ENCODE results near the gene IGHMBP2. TPM values are rescaled to one million over a fixed set of nuclear protein-coding genes. Genes with fewer than 3 reads are reported as not detected.

Gene IGHMBP2
- total RNA-seq, 4 donors from 2014 or later, result 30.2 to 59.5 (median 49.2) TPM

GRCh38 chr11:68859123-68859522, 44.6 kb upstream of the IGHMBP2 start:
- peaks cover 6 to 32% (median 10%) of the 10 kb centered on the region in 4 donors for H3K4me1 ChIP-seq

DNA sequence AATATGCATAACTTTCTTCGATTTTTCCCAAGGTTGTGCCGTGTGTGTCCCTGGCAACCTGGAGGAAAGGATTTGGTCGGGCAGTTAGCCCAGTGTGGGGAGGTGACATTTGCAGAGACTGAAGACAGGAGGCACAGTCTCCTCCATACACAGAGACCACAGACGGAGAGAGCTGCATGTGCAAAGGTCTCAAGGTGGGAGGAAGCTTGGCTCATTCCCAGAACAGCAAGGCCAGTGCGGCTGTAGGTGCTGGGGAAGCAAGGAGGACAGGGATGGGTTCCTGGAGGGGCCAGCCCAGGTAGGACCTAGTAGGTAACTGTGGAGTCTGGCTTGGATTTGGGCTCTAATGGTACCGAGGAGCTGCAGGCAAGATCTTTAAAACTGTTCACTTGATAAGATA, 41.3 kb upstream of the IGHMBP2 start:
- Histone ChIP-seq H3K27ac (no peak overlapping the region), H3K4me1 (peaks cover 0 to 7% (median 0%) of the 10 kb centered on the region in 4 donors), H3K27me3 (no peaks in the 10 kb centered on the region), H3K4me3 (no peak overlapping the region), H3K36me3 (no peaks in the 10 kb centered on the region), H3K9me3 (peaks cover 0 to 9% (median 0%) of the 10 kb centered on the region in 4 donors)
- TF ChIP-seq POLR2A (IDR thresholded peaks at IDR 0.05), result no peak
- TF ChIP-seq, protein P1, sequence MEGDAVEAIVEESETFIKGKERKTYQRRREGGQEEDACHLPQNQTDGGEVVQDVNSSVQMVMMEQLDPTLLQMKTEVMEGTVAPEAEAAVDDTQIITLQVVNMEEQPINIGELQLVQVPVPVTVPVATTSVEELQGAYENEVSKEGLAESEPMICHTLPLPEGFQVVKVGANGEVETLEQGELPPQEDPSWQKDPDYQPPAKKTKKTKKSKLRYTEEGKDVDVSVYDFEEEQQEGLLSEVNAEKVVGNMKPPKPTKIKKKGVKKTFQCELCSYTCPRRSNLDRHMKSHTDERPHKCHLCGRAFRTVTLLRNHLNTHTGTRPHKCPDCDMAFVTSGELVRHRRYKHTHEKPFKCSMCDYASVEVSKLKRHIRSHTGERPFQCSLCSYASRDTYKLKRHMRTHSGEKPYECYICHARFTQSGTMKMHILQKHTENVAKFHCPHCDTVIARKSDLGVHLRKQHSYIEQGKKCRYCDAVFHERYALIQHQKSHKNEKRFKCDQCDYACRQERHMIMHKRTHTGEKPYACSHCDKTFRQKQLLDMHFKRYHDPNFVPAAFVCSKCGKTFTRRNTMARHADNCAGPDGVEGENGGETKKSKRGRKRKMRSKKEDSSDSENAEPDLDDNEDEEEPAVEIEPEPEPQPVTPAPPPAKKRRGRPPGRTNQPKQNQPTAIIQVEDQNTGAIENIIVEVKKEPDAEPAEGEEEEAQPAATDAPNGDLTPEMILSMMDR (IDR thresholded peaks at IDR 0.05), result no peak
- no peak for DNase-seq

More at GRCh38 chr11:68859123-68859522, 44.6 kb upstream of the IGHMBP2 start:
- no peak for DNase-seq
- no peaks in the 10 kb centered on the region for H3K27me3 ChIP-seq
- peaks cover 0 to 7% (median 0%) of the 10 kb centered on the region in 4 donors for H3K9me3 ChIP-seq
- TF ChIP-seq POLR2A (IDR thresholded peaks at IDR 0.05), result no peak
- TF ChIP-seq, protein P1 (IDR thresholded peaks at IDR 0.05), result no peak
- no peaks in the 10 kb centered on the region for H3K36me3 ChIP-seq
- H3K27ac ChIP-seq, result no peak overlapping the region
- no peak overlapping the region for H3K4me3 ChIP-seq

DNA sequence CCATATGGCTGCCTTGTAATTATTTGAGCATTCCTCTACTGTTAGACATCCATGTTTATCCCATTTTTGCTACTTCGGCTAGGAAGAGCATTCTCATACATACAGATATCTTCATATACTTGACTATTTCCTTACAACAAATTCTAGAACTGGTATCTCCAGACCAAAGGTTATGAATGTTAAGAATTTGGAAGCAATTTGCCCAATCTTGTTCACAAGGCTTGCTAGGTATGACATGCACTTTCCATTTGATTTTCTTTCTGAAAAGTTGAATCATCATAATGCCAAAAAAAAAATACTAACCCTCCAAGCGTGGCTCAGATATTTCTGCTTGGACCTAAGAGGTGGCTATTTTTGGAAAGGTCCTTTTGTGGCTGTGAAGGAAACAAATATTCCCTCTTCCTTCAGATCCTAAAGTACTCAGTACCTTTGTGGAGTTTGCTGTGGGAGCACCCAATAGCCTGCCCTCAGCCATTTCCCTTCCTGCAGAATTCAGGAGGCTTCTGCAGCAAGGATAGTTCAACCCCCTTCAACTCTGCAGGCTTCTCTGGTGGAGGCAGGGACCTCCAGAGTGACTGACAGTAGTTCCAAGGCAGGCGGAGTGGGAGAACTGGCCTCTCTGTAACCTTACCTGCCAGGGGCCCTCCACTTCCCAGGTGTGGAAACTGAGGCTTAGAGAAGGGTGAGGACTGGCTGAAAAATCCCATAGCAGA, 40.0 kb upstream of the IGHMBP2 start:
- no peaks in the 10 kb centered on the region for H3K27me3 ChIP-seq
- no peaks in the 10 kb centered on the region for H3K36me3 ChIP-seq
- no peak overlapping the region for H3K27ac ChIP-seq
- H3K4me3 ChIP-seq, result no peak overlapping the region
- peaks cover 0 to 9% (median 0%) of the 10 kb centered on the region in 4 donors for H3K9me3 ChIP-seq
- DNase-seq, result no peak
- H3K4me1 ChIP-seq, result no peaks in the 10 kb centered on the region
- no peak for TF ChIP-seq POLR2A (IDR thresholded peaks at IDR 0.05)
- TF ChIP-seq, protein P1 (IDR thresholded peaks at IDR 0.05), result no peak

- peaks cover 0 to 9% (median 0%) of the 10 kb centered on the region in 4 donors for H3K9me3 ChIP-seq
- TF ChIP-seq, protein P1 (IDR thresholded peaks at IDR 0.05), result no peak
- no peak for TF ChIP-seq POLR2A (IDR thresholded peaks at IDR 0.05)
These were observed 38.5 kb upstream of the IGHMBP2 start for GRCh38 chr11:68865241-68865640.

DNA sequence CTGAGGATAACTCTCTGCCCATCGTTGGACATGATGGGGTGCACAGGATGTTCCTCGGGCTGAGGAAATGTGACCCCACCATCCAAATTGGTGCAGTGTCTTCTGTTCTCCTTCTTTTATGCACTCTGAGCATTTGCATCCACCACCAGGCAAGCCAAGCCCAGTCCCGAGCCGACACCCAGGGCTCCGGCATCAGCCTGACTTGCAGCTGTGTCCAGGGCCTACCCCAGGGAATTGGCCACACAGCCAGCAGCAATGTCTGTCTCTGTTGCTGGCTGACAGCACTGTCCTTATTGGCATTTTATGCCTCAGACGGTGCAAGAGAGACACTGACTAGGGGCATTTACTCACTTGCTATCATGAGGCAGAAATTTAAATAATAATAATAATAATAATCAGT, 36.6 kb upstream of the IGHMBP2 start:
- Histone ChIP-seq H3K4me1 (peaks cover 0 to 6% (median 0%) of the 10 kb centered on the region in 4 donors), H3K4me3 (no peak overlapping the region), H3K27me3 (no peaks in the 10 kb centered on the region), H3K27ac (no peak overlapping the region), H3K9me3 (peaks cover 0 to 9% (median 0%) of the 10 kb centered on the region in 4 donors), H3K36me3 (no peaks in the 10 kb centered on the region)
- DNase-seq, result no peak
- TF ChIP-seq, protein P1 (IDR thresholded peaks at IDR 0.05), result no peak
- no peak for TF ChIP-seq POLR2A (IDR thresholded peaks at IDR 0.05)

More at GRCh38 chr11:68865241-68865640, 38.5 kb upstream of the IGHMBP2 start:
- Histone ChIP-seq H3K4me3 (no peak overlapping the region), H3K27ac (no peak overlapping the region), H3K27me3 (no peaks in the 10 kb centered on the region), H3K4me1 (peaks cover 0 to 6% (median 0%) of the 10 kb centered on the region in 4 donors), H3K36me3 (no peaks in the 10 kb centered on the region)
- no peak for DNase-seq
